GM18868 (cell line): ENCODE data around the gene KIAA1958.

ENCODE experiments used
- ATAC-seq: cut with Tn5 transposase; IDR thresholded peaks from one replicate; pipeline ENCODE4 v1.9.1; 2021; ENCODE audit warnings: mild to moderate bottlenecking, moderate library complexity; ENCODE audit not compliant: unreplicated experiment

KIAA1958 gene

GRCh38 chr9:112705768-112706427, 219.3 kb downstream of the KIAA1958 start:
- ATAC-seq = no peak

GRCh38 chr9:112711050-112711689, 224.5 kb downstream of the KIAA1958 start:
- no peak for ATAC-seq

- no peak for ATAC-seq
Observed at GRCh38 chr9:112712678-112713077, 226.1 kb downstream of the KIAA1958 start.

- peak; percentile 89 for ATAC-seq
Observed at GRCh38 chr9:112717661-112718331, 231.2 kb downstream of the KIAA1958 start, which contains the start of gene INIP. TSS of gene INIP (minus strand) at chr9:112718117. CDS start at chr9:112716485, 1,632 bp downstream.
